Stimulated activated naive B cell treated with anti-CD40 and anti-IgM and Interleukin-4, amounts not matched to agents 10 μg/mL and 1 μg/mL and 100 μg/mL, for 72 hours (primary cell): Measurements from ENCODE around the gene FBXL7.

Experiments used
- ATAC-seq, 2 donors: fragments of 150-1000 bp; cut with Tn5 transposase; replicated peaks; 2 replicates each; pipeline ENCODE4 v1.10.0; 2021; ENCODE audit warnings: moderate library complexity in 1 of 2
- DNase-seq: peaks from one replicate; pipeline ENCODE4 v3.0.0; 2021
- H3K27ac Mint-ChIP-seq: one replicate; pipeline ENCODE4 v1.8.0; 2022; ENCODE audit warnings: mild to moderate bottlenecking, mixed read lengths
- H3K27me3 Mint-ChIP-seq, 2 donors: one replicate each; pipeline ENCODE4 v1.8.0; 2022; ENCODE audit warnings: mixed read lengths in 2 of 2
- H3K36me3 Mint-ChIP-seq, 2 donors: one replicate each; pipeline ENCODE4 v1.8.0; 2022; ENCODE audit warnings: mixed read lengths in 2 of 2, mild to moderate bottlenecking in 1 of 2
- H3K4me1 Mint-ChIP-seq, 2 donors: one replicate each; pipeline ENCODE4 v1.8.0; 2022; ENCODE audit warnings: mixed read lengths in 2 of 2, mild to moderate bottlenecking in 1 of 2
- H3K4me3 Mint-ChIP-seq, 2 donors: one replicate each; pipeline ENCODE4 v1.8.0; 2022; ENCODE audit warnings: mild to moderate bottlenecking in 2 of 2, mixed read lengths in 2 of 2, moderate library complexity in 1 of 2
- H3K9me3 Mint-ChIP-seq, 2 donors: one replicate each; pipeline ENCODE4 v1.8.0; 2022; ENCODE audit warnings: mixed read lengths in 2 of 2, mild to moderate bottlenecking in 1 of 2

Gene FBXL7

DNA sequence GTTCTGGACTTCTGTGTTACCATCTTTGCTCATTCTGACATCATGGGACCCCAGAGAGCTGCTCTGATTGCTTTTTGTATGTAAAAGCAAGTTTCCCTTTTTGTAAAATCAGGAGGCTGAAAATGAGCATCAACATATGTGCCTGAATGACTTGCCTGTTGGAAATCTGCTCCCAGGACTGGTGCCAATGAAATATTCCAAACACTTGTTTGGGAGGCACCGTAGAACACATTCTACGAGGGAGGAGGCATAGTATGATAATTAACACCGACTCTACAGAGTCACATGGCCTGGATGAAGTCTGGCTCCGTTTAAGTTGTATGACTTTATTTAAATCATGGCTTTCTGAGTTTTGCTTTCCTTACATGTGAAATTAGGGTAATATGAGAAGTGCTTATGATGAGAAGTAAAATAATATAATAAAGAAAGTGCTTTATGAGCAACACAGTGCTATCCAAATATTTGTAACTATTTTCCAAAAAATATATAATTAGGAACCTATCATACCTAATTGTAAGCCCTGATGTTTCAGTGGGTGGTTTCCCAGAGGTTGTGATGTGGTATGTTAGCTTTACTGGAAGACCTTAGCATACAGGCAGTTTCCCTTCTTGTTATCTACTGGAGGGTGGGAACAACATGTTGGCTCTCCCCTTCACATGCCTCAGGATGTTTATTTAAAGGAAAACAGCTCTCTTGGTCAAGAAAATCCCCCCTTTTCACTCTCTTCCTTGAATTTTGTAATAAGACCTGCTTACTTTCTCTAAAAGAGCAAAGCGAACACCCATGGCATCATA lies 238.1 kb downstream of the FBXL7 start:
- no peak overlapping the region for H3K27ac Mint-ChIP-seq
- no peak overlapping the region for H3K4me3 Mint-ChIP-seq
- no peaks in the 10 kb centered on the region for H3K27me3 Mint-ChIP-seq
- DNase-seq = no peak
- H3K4me1 Mint-ChIP-seq = no peaks in the 10 kb centered on the region
- no peak for ATAC-seq
- peaks cover 8 to 20% of the 10 kb centered on the region in 2 donors for H3K9me3 Mint-ChIP-seq
- H3K36me3 Mint-ChIP-seq = no peaks in the 10 kb centered on the region

GRCh38 chr5:15740383-15740782 lies 240.4 kb downstream of the FBXL7 start:
- Mint-ChIP-seq H3K27me3 (no peaks in the 10 kb centered on the region), H3K36me3 (no peaks in the 10 kb centered on the region)

GRCh38 chr5:15741591-15741990 lies 241.6 kb downstream of the FBXL7 start:
- no peak overlapping the region for H3K27ac Mint-ChIP-seq
- no peaks in the 10 kb centered on the region for H3K36me3 Mint-ChIP-seq
- ATAC-seq (no peak), DNase-seq (no peak)
- no peaks in the 10 kb centered on the region for H3K27me3 Mint-ChIP-seq
- peaks cover 15 to 24% of the 10 kb centered on the region in 2 donors for H3K9me3 Mint-ChIP-seq
- H3K4me1 Mint-ChIP-seq = no peaks in the 10 kb centered on the region
- no peak overlapping the region for H3K4me3 Mint-ChIP-seq

More at GRCh38 chr5:15740383-15740782, 240.4 kb downstream of the FBXL7 start:
- ATAC-seq (no peak), DNase-seq (no peak)
- Mint-ChIP-seq H3K27ac (no peak overlapping the region), H3K9me3 (peaks cover 11 to 26% of the 10 kb centered on the region in 2 donors), H3K4me3 (no peak overlapping the region), H3K4me1 (no peaks in the 10 kb centered on the region)

DNA sequence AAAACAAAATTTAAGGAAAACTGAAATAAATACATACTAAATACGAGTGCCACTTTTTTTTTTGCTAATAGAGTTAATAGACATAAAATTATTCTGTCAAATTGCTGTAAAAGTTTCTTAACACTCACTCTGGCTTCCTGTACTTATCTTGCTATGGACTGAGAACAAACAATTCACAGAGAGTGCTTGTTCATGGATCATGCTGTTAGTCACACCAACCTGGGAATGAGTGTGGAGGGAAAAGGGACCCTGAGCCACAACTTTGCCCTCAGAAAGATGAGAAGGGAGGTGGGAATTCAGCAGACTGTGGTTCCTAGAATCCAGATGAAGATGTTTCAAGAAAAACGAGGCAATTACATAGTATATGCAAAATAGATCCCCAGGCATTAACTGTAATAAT lies 246.9 kb downstream of the FBXL7 start:
- H3K27me3 Mint-ChIP-seq = no peaks in the 10 kb centered on the region
- H3K4me3 Mint-ChIP-seq = no peak overlapping the region
- no peak for DNase-seq
- H3K4me1 Mint-ChIP-seq = no peaks in the 10 kb centered on the region
- H3K27ac Mint-ChIP-seq = no peak overlapping the region
- peaks cover 13 to 19% of the 10 kb centered on the region in 2 donors for H3K9me3 Mint-ChIP-seq
- ATAC-seq = no peak
- no peaks in the 10 kb centered on the region for H3K36me3 Mint-ChIP-seq

GRCh38 chr5:15748266-15748665 lies 248.3 kb downstream of the FBXL7 start:
- no peaks in the 10 kb centered on the region for H3K27me3 Mint-ChIP-seq
- no peaks in the 10 kb centered on the region for H3K36me3 Mint-ChIP-seq
- DNase-seq (no peak), ATAC-seq (no peak)
- H3K4me3 Mint-ChIP-seq = no peak overlapping the region
- no peak overlapping the region for H3K27ac Mint-ChIP-seq
- H3K9me3 Mint-ChIP-seq = peaks cover 10 to 13% of the 10 kb centered on the region in 2 donors
- H3K4me1 Mint-ChIP-seq = no peaks in the 10 kb centered on the region

DNA sequence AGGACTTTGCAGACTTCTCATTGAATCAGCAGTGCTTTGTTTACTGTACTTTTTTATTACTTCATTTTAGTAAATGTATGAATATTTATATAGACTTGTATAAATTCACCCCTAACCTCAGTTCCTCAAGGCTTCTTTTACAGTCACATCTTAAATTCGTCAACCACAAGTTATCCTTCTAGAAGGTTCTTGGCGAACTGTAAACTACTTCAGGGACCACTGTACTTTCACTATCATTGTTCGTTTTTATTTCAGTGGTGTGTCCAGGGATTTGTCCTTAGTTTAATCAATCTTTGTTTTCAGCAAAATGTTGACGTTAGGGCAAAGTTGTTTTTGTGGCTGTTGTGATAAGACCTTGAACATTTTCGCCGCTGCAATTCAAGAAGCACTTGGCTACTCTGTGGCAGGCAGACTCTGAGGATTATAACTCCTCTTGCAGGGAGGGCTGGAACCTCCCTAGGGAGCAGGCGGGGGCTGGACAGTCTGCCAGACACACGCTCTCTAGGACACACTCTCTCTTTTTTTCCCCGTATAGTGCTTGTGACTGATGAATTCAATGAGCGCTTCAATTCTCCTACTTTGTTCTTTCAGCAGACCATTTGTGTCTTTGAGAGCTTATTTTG lies 252.8 kb downstream of the FBXL7 start:
- Mint-ChIP-seq H3K36me3 (no peaks in the 10 kb centered on the region), H3K4me1 (no peaks in the 10 kb centered on the region), H3K4me3 (no peak overlapping the region), H3K27me3 (no peaks in the 10 kb centered on the region), H3K27ac (no peak overlapping the region), H3K9me3 (peaks cover 1 to 8% of the 10 kb centered on the region in 2 donors)
- ATAC-seq (no peak), DNase-seq (no peak)

GRCh38 chr5:15753752-15754151 lies 253.8 kb downstream of the FBXL7 start:
- ATAC-seq (no peak), DNase-seq (no peak)
- Mint-ChIP-seq H3K4me3 (no peak overlapping the region), H3K4me1 (no peaks in the 10 kb centered on the region), H3K27ac (no peak overlapping the region), H3K36me3 (no peaks in the 10 kb centered on the region), H3K27me3 (no peaks in the 10 kb centered on the region), H3K9me3 (peaks cover 1 to 8% of the 10 kb centered on the region in 2 donors)

DNA sequence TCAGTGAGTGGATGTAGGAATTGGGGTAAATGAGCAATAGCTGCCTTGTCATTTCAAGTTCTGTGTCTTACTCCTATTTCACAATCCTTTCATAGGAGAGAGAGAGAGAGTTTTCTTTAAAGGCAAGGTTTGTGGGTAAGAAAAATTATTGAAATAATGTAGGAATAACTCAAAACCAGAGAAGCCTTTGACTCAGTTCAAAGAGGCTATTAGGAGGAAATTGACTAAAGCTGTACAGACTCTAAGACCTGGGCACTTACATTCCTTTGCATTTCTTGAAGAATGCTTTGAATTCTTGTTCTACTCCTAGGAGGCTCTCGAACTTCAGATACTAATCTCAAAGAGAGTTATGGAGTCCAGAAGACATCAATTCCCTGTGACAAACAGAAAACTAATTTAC lies 257.1 kb downstream of the FBXL7 start:
- H3K9me3 Mint-ChIP-seq = peaks cover 1 to 8% of the 10 kb centered on the region in 2 donors
- H3K27ac Mint-ChIP-seq = no peak overlapping the region
- H3K4me3 Mint-ChIP-seq = no peak overlapping the region
- H3K4me1 Mint-ChIP-seq = no peaks in the 10 kb centered on the region
- H3K27me3 Mint-ChIP-seq = no peaks in the 10 kb centered on the region
- DNase-seq (no peak), ATAC-seq (no peak)
- no peaks in the 10 kb centered on the region for H3K36me3 Mint-ChIP-seq

GRCh38 chr5:15757619-15758018 lies 257.6 kb downstream of the FBXL7 start:
- Mint-ChIP-seq H3K27ac (no peak overlapping the region), H3K27me3 (no peaks in the 10 kb centered on the region), H3K4me1 (no peaks in the 10 kb centered on the region), H3K4me3 (no peak overlapping the region), H3K9me3 (peaks cover 1 to 8% of the 10 kb centered on the region in 2 donors), H3K36me3 (no peaks in the 10 kb centered on the region)
- DNase-seq (no peak), ATAC-seq (no peak)

- H3K4me3 Mint-ChIP-seq = no peak overlapping the region
- no peak overlapping the region for H3K27ac Mint-ChIP-seq
- H3K36me3 Mint-ChIP-seq = no peaks in the 10 kb centered on the region
- ATAC-seq (no peak), DNase-seq (no peak)
- H3K9me3 Mint-ChIP-seq = peaks cover 0 to 6% of the 10 kb centered on the region in 2 donors
- no peaks in the 10 kb centered on the region for H3K27me3 Mint-ChIP-seq
- no peaks in the 10 kb centered on the region for H3K4me1 Mint-ChIP-seq
These were observed 262.7 kb downstream of the FBXL7 start for GRCh38 chr5:15762668-15763067.

- Mint-ChIP-seq H3K4me1 (no peaks in the 10 kb centered on the region), H3K27ac (no peak overlapping the region)
These were observed 263.8 kb downstream of the FBXL7 start for GRCh38 chr5:15763754-15764153.

GRCh38 chr5:15768936-15769335 lies 269.0 kb downstream of the FBXL7 start:
- H3K4me3 Mint-ChIP-seq = no peak overlapping the region
- H3K27ac Mint-ChIP-seq = no peak overlapping the region
- no peaks in the 10 kb centered on the region for H3K27me3 Mint-ChIP-seq
- no peaks in the 10 kb centered on the region for H3K4me1 Mint-ChIP-seq
- ATAC-seq (no peak), DNase-seq (no peak)
- peaks cover 4 to 7% of the 10 kb centered on the region in 2 donors for H3K9me3 Mint-ChIP-seq
- H3K36me3 Mint-ChIP-seq = no peaks in the 10 kb centered on the region

More at GRCh38 chr5:15763754-15764153, 263.8 kb downstream of the FBXL7 start:
- Mint-ChIP-seq H3K36me3 (no peaks in the 10 kb centered on the region), H3K27me3 (no peaks in the 10 kb centered on the region), H3K4me3 (no peak overlapping the region), H3K9me3 (peaks cover 0 to 6% of the 10 kb centered on the region in 2 donors)
- DNase-seq = no peak
- ATAC-seq = no peak

GRCh38 chr5:15772131-15772530 lies 272.2 kb downstream of the FBXL7 start:
- Mint-ChIP-seq H3K36me3 (no peaks in the 10 kb centered on the region), H3K4me3 (no peak overlapping the region), H3K27ac (no peak overlapping the region), H3K9me3 (peaks cover 4 to 6% of the 10 kb centered on the region in 2 donors), H3K4me1 (no peaks in the 10 kb centered on the region), H3K27me3 (no peaks in the 10 kb centered on the region)
- DNase-seq = no peak
- ATAC-seq = no peak

DNA sequence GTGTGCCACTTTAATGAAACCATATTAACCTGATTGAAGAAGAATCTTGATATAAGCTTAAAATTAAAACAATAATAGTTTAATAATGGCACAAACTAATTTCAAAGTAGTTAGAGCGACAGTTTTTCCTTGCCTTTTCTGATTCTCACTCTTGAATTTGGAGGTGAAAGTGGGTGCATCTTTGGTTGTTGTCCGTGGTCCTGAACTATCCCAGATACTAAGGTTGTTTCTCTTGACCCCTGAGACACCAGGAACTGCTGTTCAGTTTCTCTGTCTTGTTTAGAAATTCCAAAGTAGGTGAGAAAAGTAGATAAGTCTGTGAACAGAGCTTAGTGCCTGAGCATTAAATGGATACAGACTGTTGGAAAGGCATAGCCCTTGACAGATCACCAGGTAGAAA lies 274.7 kb downstream of the FBXL7 start:
- ATAC-seq = no peak
- Mint-ChIP-seq H3K9me3 (peaks cover 7 to 12% of the 10 kb centered on the region in 2 donors), H3K4me1 (no peaks in the 10 kb centered on the region), H3K27ac (no peak overlapping the region), H3K4me3 (no peak overlapping the region), H3K36me3 (no peaks in the 10 kb centered on the region), H3K27me3 (no peaks in the 10 kb centered on the region)
- DNase-seq = no peak

DNA sequence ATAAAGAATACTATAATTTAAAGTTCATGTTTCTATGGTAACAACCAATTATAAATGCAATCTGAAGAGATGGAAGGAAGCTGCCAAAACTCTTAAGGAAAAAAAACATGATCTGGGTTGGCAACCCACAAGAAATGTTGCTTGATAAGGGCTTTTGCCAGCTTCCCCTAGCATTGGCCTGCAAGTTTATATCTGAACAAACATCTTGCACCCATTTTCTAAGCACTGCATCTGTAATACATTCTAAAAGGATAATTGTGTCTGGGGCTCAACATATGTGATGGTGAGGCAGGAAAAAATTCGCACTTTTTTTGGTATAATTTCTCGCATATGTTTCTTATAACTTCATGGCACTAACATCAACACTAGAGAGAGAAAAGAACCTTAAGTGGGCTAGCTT lies 276.4 kb downstream of the FBXL7 start:
- no peak for ATAC-seq
- Mint-ChIP-seq H3K36me3 (no peaks in the 10 kb centered on the region), H3K27me3 (no peaks in the 10 kb centered on the region), H3K27ac (no peak overlapping the region), H3K4me3 (no peak overlapping the region), H3K9me3 (peaks cover 10 to 13% of the 10 kb centered on the region in 2 donors), H3K4me1 (no peaks in the 10 kb centered on the region)
- DNase-seq = no peak
